Activated CD8-positive, alpha-beta T cell treated with anti-CD3 and anti-CD28 coated beads for 36 hours (primary cell): Measurements from ENCODE around the gene ADCK1. TPM values are rescaled to one million over a fixed set of nuclear protein-coding genes. Genes with fewer than 3 reads are reported as not detected.

Experiments used
- ATAC-seq: fragments of 200-7000 bp; cut with Tn5 transposase; one replicate; pipeline ENCODE4 v1.10.0; 2021; ENCODE audit warnings: mild to moderate bottlenecking, moderate library complexity
- CTCF ChIA-PET: fragments of 350-600 bp; sonication (Branson Sonifier 250); formaldehyde crosslinking; loops from one replicate; lab custom pipeline; 2021; ENCODE audit warnings: antibody characterized with exemption; lab: Charles Lee
- POLR2A ChIA-PET: fragments of 350-600 bp; sonication (Branson Sonifier 250); formaldehyde crosslinking; loops from one replicate; lab custom pipeline; 2021; ENCODE audit warnings: antibody characterized with exemption; lab: Charles Lee
- DNase-seq: peaks from one replicate; pipeline ENCODE4 v3.0.0-alpha.2; 2020
- H3K27ac Mint-ChIP-seq: one replicate; pipeline ENCODE4 v1.8.0; 2021; ENCODE audit warnings: mild to moderate bottlenecking, mixed read lengths
- H3K27me3 Mint-ChIP-seq: one replicate; pipeline ENCODE4 v1.8.0; 2021; ENCODE audit warnings: mixed read lengths
- H3K36me3 Mint-ChIP-seq: one replicate; pipeline ENCODE4 v1.8.0; 2021; ENCODE audit warnings: low read depth, mixed read lengths
- H3K4me1 Mint-ChIP-seq: one replicate; pipeline ENCODE4 v1.8.0; 2021; ENCODE audit warnings: low read depth, mixed read lengths
- H3K4me3 Mint-ChIP-seq: one replicate; pipeline ENCODE4 v1.8.0; 2021; ENCODE audit warnings: mild to moderate bottlenecking, moderate library complexity, mixed read lengths
- H3K9me3 Mint-ChIP-seq: one replicate; pipeline ENCODE4 v1.8.0; 2021; ENCODE audit warnings: mixed read lengths
- CTCF ChIP-seq: fragments of 200-600 bp; IDR thresholded peaks from one replicate; pipeline ENCODE4 v1.8.0; 2022; ENCODE audit warnings: antibody characterized with exemption, mild to moderate bottlenecking
- intact Hi-C: fragments of 100-400 bp; cut with micrococcal nuclease; formaldehyde crosslinking; loops from one replicate; pipeline ENCODE4 v1.10.0; 2022
- total RNA-seq, 2 experiments: library from RNA; stranded (reverse); gene quantifications; one replicate each; pipeline ENCODE4 v1.2.3, GENCODE V29; 2021

The ADCK1 gene
- total RNA-seq, 2 experiments from 2014 or later = 5.2 to 5.6 TPM

DNA sequence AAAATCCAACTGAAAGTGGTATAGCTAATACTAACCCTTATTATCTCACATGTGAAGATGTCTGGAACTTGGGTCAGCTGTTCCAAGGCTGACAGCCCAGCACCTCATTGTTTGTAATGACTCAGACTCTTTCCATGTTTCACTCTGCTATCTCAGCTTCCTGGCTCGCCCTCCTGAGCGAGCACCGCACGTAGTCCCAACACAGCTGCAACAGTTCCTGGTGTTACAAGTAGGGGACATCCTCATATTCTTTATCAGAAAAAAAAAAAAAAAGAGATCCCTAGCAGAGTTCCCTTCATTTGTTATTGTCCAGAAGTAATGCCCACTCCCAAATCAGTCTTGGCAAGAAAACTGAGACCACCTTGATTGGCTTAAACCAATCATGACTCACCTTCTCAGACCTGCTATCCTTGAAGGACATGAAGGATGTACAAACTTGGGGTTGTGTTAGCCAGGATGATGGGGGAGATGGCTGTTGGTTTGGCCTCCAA lies 92.5 kb downstream of the ADCK1 start:
- ATAC-seq (no peak), DNase-seq (no peak)
- intact Hi-C loops = no loop called here
- Mint-ChIP-seq H3K27ac (no peak overlapping the region), H3K4me3 (no peak overlapping the region), H3K36me3 (peaks cover 34% of the 10 kb centered on the region), H3K27me3 (no peaks in the 10 kb centered on the region), H3K4me1 (no peaks in the 10 kb centered on the region), H3K9me3 (peaks cover 14% of the 10 kb centered on the region)
- ChIA-PET CTCF (no interaction called here), POLR2A (no interaction called here)
- TF ChIP-seq CTCF = no peak

DNA sequence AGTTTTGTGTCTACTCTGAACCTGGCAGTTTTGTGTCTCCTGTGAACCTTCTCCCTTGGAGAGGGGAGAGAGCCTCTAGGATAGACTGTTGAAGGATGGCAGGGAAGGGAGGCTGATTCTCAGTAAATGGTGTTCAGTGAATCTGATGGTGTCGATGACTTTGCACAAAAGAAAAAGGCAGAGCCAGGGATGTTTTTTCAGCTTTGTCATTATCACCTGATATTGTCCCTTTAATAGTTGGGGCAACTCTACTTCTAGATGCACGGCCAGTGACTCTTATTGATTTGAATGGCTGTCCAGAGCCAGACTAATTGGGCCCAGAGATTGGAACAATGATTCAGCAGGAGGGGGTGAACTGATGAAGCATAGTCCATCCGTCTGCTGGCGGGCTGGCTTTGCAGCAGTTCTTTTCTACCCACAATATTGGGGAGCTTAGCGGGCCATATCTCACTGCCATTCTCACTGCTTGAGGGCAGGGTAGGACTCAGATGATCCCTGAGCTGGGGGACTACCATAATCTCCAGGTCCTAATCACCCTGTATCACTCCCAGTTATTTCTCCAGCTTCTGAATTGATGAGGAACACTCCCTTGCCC lies 93.1 kb downstream of the ADCK1 start:
- ATAC-seq (no peak), DNase-seq (no peak)
- Mint-ChIP-seq H3K27ac (no peak overlapping the region), H3K4me1 (no peaks in the 10 kb centered on the region), H3K4me3 (no peak overlapping the region), H3K36me3 (peaks cover 29% of the 10 kb centered on the region), H3K9me3 (peaks cover 12% of the 10 kb centered on the region), H3K27me3 (no peaks in the 10 kb centered on the region)
- TF ChIP-seq CTCF = no peak
- intact Hi-C loops = no loop called here
- ChIA-PET POLR2A (no interaction called here), CTCF (no interaction called here)

DNA sequence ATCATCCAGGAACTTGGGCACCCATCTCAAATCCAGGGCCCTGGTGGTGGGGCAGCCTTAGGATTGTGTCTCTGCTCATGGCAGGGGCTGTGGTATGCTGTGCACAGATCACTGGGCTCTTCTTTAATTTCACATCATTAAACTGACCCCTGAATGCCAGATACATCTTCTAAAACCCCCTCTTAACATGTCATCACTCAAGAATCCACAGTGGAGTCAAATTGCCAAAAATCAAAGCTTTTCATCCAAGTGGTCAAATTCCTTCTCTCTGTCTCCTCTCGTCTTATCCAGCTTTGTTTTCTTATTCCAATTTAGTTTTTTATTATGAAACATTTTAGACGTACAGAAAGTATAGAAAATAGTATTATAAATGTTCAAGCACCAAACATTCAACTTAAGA lies 97.5 kb downstream of the ADCK1 start:
- intact Hi-C loops = no loop called here
- Mint-ChIP-seq H3K4me3 (no peak overlapping the region), H3K27ac (no peak overlapping the region), H3K27me3 (no peaks in the 10 kb centered on the region), H3K9me3 (no peaks in the 10 kb centered on the region), H3K36me3 (peaks cover 11% of the 10 kb centered on the region), H3K4me1 (no peaks in the 10 kb centered on the region)
- ChIA-PET POLR2A (no interaction called here), CTCF (interaction anchor here (1.4 kb wide), 1 partner anchor 36 kb away, joined by 5 read pairs; no protein-coding TSS in a partner anchor)
- no peak for TF ChIP-seq CTCF
- DNase-seq (no peak), ATAC-seq (no peak)

DNA sequence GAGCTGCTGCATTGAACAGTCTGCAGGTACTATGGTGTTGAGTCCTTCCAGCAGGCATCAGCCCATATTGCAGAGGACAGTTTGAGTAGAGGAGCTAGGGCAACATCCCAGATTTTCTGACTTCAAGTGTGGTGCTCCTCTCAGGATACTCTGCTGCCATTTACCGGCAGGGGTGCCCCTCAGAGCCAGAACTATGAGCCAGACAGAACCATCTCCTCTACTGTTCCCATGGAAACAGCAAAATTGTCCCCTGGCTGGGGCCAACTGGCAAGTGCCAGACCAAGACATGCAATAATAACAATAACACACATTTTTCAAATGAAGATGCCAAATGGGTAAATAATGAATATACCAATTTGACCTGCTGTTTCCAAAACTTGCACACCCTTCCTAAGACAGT lies 102.9 kb downstream of the ADCK1 start:
- Mint-ChIP-seq H3K27ac (no peak overlapping the region), H3K27me3 (no peaks in the 10 kb centered on the region), H3K9me3 (peaks cover 6% of the 10 kb centered on the region), H3K4me1 (no peaks in the 10 kb centered on the region), H3K4me3 (no peak overlapping the region), H3K36me3 (peaks cover 16% of the 10 kb centered on the region)
- intact Hi-C loops = no loop called here
- ATAC-seq (no peak), DNase-seq (no peak)
- ChIA-PET POLR2A (no interaction called here), CTCF (no interaction called here)
- TF ChIP-seq CTCF = no peak

DNA sequence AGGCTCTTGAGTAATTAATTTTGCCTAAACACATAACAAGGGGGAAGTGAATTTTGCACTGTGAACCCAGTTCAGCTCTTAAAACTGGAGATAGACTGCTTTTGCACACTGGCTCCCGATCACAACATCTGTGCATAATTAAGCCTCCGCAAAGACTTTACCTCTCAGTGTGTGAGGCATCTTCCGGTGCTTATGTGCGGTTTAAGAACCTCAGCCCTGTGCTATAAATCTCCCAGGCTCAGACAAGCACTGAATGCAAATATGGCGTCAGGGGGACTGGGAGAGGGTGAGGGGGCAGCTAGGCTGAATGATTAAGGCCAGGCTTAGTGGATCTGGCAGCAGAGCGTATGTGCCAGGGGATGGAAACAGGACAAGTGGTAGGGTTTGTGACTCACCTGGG lies 103.3 kb downstream of the ADCK1 start:
- intact Hi-C loops = no loop called here
- H3K9me3 Mint-ChIP-seq = peaks cover 6% of the 10 kb centered on the region
- H3K4me3 Mint-ChIP-seq = no peak overlapping the region
- H3K27me3 Mint-ChIP-seq = no peaks in the 10 kb centered on the region
- H3K27ac Mint-ChIP-seq = no peak overlapping the region
- ChIA-PET CTCF (no interaction called here), POLR2A (no interaction called here)
- ATAC-seq = no peak
- H3K4me1 Mint-ChIP-seq = no peaks in the 10 kb centered on the region
- H3K36me3 Mint-ChIP-seq = peaks cover 16% of the 10 kb centered on the region
- no peak for DNase-seq
- no peak for TF ChIP-seq CTCF
